ENCODE results near the gene TAPBP.
"Not testable (repeated sequence)": the region's sequence is repeated elsewhere in the genome, so short reads cannot be mapped to it uniquely, and the experiment has no call there.

TAPBP gene

GRCh38 chr6:33297956-33298772 lies 15.7 kb downstream of the TAPBP start:
- DNase-seq (ENCODE audit: low read depth in 1 of 2, low spot score in 1 of 2): no peak

DNA sequence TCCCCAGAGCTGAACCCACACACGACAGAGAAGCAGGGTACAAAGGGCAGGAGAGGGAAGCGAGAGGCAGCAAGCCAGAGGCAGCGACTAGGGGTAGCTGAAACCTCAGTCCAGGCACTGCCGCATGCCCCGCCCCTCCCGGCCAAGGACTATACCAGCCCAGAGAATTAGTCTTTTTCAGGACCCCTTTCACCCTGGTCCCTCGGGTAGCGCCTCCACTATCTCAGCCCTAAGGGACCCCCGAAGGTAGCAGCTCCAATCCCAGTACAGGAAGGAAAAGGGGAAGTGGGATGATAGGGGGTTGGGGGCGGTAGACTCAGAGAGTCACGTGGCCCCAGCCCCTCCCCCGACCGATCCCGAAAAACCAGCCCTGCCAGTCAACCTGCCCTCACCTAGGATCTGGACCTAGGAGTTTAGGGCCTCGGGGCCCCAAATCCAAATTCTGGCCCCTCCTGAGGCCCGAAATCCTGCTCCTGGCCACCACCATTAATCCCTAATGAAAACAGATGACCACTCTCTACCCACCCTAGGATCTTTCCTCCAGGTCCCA lies 16.4 kb downstream of the TAPBP start:
- DNase-seq (ENCODE audit: low read depth in 1 of 2, low spot score in 1 of 2): no peak

DNA sequence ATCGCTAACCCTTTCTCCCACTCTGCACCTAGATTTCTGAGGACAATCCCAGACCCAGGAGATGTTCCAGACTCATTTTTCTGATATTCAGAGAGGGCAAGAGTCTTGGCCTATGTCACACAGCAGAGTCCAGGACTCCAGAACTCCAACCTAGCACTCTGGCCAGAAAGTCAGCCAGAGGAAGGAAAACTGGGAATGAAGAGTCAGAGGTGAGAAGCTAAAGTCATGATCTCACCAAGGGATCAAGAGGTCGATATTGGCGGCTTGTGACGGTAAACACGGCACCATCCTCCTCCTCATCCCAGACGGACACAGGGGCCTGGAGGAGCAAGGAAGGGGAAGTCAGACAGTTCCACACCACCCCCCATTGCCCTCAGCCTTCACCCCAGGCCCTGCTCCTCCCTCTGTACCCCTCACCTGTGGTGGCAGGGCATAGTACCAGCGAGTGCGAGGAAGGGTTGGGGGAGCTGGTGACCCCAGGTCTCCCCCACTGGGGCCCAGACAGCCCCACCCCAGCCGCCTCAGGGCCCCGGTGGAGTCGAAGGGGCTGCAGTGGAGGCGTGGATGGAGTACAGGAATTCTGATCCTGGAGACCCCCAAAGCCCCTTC lies 17.0 kb downstream of the TAPBP start:
- DNase-seq (ENCODE audit: low read depth in 1 of 2, low spot score in 1 of 2): no peak

GRCh38 chr6:33295621-33296369 lies 18.1 kb downstream of the TAPBP start:
- DNase-seq (ENCODE audit: low read depth in 1 of 2, low spot score in 1 of 2): no peak

GRCh38 chr6:33294086-33294823 lies 19.6 kb downstream of the TAPBP start:
- DNase-seq (ENCODE audit: low read depth in 1 of 2, low spot score in 1 of 2): no peak

DNA sequence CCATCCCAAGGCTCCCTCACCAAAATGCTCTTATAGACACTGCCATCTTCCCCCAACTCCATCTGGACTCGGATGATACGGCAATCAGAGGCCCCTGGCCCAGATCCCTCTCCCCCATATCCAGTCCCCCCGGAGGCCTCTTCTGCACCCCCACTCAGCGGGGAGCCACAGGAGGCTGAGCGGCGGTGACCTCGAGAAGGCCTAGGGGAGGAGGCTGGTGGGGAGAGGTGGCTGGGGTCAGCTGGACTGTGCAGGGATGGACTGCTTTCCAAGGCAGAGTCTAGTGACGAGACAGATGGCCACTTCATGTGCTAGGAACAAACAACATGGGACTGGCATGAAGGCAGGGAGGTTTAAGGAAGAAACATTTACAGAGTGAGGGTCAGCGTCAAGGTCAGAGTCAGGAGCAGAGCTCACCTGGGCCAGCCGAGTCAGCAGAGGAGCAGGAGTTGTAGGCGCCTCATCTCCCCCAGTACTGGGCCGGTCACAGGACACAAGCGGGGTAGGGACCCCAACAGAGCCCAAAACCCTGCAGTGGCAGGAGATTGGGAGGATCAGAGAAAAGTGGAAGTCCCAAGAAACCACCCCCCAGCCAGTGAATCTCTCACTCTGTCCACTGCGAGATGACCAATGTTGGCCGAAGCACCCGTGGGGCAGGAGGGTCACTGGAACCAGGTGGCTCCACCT lies 20.7 kb downstream of the TAPBP start:
- no peak for DNase-seq (ENCODE audit: low read depth in 1 of 2, low spot score in 1 of 2)

DNA sequence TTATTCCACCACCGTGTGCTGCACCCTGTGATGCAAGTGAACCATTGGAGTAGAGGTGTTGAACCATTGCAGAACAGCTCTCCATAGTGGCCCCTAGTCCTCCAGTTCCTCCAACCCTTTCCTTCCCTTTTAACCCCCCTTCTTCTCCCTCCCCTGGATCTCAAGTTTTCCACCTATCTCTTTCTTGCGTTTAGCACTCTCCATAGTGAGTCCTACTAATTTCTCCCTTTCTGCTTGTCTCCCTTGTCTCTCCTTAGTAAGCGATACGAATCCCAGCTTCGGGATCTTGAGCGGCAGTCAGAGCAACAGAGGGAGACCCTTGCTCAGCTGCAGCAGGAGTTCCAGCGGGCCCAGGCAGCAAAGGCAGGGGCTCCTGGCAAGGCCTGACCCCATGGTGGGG lies 23.4 kb downstream of the TAPBP start:
- DNase-seq (ENCODE audit: low read depth in 1 of 2, low spot score in 1 of 2): no peak

DNA sequence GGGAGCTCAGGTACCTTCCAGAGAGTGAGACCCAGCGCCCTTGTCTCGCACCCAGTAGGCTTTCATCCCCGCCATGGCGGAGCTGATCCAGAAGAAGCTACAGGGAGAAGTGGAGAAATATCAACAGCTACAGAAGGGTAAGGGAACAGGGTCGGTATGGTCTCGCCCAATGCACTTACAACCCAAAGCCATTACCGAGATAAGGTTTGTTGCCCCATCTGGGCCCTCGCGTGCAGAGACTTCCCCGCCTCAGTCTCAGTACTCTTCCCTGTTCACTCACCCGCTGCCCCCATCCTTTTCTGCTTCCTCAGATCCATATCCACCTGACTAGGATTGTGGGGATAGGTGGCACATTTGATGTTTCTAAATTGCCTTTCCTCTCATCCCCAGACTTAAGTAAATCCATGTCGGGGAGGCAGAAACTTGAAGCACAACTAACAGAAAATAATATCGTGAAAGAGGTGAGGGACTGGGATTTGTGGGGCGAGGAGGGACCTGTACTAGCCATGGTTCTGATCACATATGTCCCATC lies 24.0 kb downstream of the TAPBP start:
- no peak for DNase-seq (ENCODE audit: low read depth in 1 of 2, low spot score in 1 of 2)

DNA sequence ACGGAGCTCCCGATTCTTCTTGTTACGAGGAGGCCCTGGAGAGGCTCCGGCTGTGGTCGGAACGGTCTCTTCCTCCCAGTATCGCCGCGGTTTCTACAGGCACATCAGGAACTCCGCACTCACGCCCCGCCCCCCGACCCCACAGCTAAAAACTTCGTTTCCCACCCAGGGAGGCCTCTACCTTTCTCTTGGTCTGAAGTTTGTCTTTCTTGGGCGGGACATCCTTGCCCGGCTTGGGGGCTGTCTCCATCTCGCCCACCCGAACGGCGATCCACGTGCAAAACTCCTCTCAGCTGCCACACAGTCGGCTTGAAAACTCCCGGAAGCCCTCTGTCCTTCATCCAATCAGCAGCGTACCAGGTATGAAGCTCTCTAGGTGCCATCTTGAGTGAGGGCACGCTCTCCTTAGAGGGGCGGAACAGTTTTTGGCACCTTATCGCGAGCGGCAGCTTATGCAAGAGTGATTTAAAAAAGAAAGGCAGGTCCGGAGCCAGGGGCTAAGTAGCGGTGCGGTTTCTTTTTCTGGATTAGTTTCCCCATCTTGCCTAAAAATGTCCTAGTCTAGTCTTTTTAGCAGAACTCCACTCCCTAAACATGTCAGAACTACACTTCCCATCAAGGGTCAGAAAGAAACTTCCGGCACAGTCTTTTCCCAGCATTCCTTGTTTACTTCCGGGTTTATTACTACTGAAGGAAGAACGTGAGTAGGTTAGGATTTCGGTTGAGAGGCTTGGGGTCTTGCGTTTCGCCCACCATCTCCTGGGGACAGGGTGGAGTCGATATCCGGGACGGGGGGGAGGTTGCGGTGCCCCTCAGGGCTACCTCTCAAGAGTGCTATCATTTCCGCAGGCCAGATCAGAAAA lies 24.7 kb downstream of the TAPBP start, which contains the start of the genes PFDN6 and WDR46:
PFDN6 (plus strand) TSS at position 681 of the 863 bp plus-strand sequence. CDS start 256 bp downstream, outside the sequence.
WDR46 (minus strand) TSS at position 319 of the 863 bp plus-strand sequence; CDS start at position 250, 69 bp downstream.
- DNase-seq (ENCODE audit: low read depth in 1 of 2, low spot score in 1 of 2): peak; percentile 62 to 75

GRCh38 chr6:33288141-33288920 lies 25.5 kb downstream of the TAPBP start:
- DNase-seq (ENCODE audit: low read depth in 1 of 2, low spot score in 1 of 2): no peak

DNA sequence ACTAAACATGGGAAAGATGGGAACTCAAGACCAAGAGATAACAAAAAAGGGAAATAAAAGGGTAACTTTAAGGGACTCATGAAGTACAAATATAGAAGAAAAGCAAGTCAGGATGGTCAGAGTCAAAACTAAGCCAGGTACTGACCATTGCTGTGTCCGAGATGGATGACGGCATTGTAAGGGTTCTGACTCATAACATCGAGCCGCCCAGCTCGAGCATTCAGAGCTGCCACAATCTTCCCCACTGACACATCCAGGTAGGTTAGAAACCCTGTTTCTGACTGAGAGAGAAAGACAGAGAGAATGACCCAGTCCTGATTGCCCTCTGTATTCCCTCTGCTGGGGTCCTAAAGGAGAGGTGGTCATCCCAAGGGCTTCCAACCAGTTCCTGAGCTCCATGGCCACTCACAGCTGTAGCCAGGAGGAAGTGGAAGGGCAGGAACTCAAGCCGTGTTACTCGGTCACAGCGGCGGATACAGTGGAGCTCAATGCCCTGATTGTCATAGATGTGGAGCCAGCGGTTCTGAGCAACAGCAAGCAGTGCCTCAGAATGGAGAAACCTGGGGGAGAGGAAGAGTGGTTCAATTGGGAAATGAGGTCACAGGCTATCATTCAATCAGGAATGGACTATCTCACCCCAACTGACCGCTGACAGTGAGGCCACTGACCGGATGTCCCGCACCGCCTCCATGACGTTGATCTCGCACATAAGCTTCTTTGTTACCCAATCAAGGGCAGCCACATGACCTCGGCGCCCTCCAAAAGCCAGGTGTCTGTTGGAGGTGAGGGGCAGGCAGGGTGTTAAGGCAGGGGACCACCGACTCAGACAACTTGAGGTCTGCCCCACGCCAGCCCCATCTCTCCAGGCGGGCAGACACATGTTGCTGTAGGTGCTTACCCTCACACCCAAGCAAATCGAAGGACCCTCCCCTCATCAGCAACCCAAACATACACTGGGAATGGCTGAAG lies 26.6 kb downstream of the TAPBP start:
- no peak for DNase-seq (ENCODE audit: low read depth in 1 of 2, low spot score in 1 of 2)

DNA sequence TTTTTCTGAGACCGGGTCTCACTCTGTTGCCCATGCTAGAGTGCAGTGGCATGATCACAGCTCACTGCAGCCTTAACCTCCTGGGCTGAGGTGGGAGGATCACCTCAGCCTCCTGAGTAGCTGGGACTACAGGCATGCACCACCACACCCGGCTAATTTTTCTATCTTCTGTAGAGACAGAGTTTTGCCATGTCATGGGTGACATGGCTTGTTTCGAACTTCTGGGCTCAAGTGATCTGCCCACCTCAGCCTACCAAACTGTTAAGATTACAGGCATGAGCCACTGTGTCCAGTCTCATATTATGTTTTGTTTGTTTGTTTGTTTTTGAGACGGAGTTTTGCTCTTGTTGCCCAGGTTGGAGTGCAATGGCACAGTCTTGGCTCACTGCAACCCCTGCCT lies 28.7 kb downstream of the TAPBP start:
- DNase-seq (ENCODE audit: low read depth in 1 of 2, low spot score in 1 of 2): not testable (repeated sequence)

DNA sequence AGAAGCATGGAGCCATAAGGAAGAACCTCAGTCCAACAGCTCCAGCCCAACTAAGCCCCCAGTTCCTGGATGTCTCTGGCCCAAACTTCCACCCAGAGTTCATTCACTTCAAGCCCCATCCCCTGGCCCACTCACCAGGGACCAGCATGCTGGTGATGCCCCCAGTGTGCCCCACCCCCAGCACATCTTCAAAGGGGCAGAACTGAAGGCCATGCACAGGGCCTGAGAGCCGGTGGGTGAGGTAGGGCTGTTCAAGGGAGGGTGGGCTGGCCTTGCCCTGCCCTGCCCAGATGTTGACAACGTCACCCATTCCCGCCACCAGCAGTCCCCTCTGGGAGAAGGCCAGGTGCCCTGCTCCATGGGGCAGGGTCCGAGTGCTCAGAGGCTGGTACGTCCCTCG lies 33.3 kb downstream of the TAPBP start:
- DNase-seq (ENCODE audit: low read depth in 1 of 2, low spot score in 1 of 2): no peak

DNA sequence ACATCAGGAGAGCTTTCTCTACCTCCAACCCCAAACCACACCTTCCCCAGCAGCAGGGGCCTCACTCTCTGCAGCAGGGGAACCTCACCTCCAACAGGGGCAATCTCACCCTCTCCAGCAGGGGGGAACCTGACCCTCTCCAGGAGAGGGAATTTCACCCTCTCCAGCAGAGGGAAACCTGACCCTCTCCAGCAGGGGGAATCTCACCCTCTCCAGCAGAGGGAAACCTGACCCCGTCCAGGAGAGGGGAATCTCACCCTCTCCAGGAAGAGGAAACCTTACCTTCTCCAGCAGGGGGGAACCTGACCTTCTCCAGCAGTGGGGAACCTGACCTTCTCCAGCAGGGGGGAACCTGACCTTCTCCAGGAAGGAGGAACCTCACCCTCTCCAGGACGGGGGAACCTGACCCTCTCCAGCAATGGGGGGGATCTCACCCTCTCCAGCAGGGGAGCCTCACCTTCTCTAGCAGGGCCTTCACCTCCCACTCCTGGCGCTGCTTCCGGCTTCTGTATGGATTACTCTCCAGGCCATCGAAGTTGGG lies 33.8 kb downstream of the TAPBP start:
- DNase-seq (ENCODE audit: low read depth in 1 of 2, low spot score in 1 of 2): no peak

DNA sequence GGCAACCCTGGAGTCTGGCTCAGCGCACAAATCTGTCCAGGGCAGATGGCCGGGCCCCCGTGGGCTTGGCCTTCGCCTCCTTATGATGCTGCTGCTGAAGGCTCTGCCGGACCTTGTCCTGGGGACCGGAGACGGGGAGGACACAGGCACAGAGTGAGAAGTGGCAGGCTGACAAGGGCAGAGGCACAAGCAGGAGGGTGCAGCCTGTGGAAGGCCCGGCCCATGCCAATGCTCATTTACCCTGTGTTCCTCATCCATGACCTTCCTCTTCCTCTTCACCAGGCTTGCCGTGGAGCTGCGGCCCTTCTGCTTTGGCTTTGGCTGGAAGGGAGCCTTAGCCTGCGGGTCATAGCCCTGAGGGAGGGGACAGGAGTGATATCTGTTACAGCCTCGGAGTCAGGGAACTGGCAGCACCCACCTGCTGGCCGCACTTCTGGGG lies 34.6 kb downstream of the TAPBP start:
- no peak for DNase-seq (ENCODE audit: low read depth in 1 of 2, low spot score in 1 of 2)

DNA sequence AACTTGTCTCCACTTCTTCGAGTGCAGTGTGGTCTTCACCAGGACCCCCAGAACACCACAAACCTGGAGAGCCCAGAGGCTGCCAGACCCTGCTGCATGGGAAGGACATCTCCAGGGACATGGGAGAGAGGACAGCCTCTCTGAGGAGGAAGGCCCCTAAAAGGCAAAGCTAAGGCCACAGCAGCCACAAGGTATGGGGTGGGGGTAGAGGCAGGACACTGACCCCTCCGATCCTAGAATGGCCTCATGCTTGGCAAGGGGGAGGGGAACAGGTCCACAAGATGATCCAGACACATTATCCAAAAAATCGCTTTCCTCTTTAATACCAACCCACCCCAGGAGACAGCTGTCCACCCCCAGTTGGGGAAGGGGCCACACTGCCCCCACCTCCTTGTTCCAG lies 35.1 kb downstream of the TAPBP start:
- DNase-seq (ENCODE audit: low read depth in 1 of 2, low spot score in 1 of 2): no peak

- DNase-seq (ENCODE audit: low read depth in 1 of 2, low spot score in 1 of 2): no peak
Measured at GRCh38 chr6:33278392-33278741, 35.5 kb downstream of the TAPBP start.
